Mesodermal cell (in vitro differentiated cells): ENCODE measurements around the gene SLC25A18.
"Not testable (repeated sequence)": the region's sequence is repeated elsewhere in the genome, so short reads cannot be mapped to it uniquely, and the experiment has no call there.

Experiments
- H3K27ac ChIP-seq: 2 replicates; pipeline ENCODE4 v1.7.0; 2013; ENCODE audit warnings: mild to moderate bottlenecking, low read depth, low read length, moderate library complexity; ENCODE audit not compliant: severe bottlenecking
- H3K36me3 ChIP-seq: 2 replicates; pipeline ENCODE4 v1.7.1; 2013; ENCODE audit warnings: mild to moderate bottlenecking, low read length, moderate library complexity; ENCODE audit not compliant: control insufficient read depth, insufficient read depth
- H3K4me1 ChIP-seq: one replicate; pipeline ENCODE4 v1.7.1; 2013; ENCODE audit warnings: mild to moderate bottlenecking, low read length; ENCODE audit not compliant: insufficient read depth, control insufficient read depth, poor library complexity, severe bottlenecking
- H3K4me3 ChIP-seq: 2 replicates; pipeline ENCODE4 v1.7.0; 2013; ENCODE audit warnings: low read length, control low read depth, mild to moderate bottlenecking; ENCODE audit not compliant: insufficient read depth, poor library complexity, severe bottlenecking; ENCODE audit errors: extremely low read depth
- H3K9me3 ChIP-seq: 2 replicates; pipeline ENCODE4 v1.7.1; 2013; ENCODE audit warnings: mild to moderate bottlenecking, low read length, moderate library complexity; ENCODE audit not compliant: control insufficient read depth
- WGBS, 2 experiments: methylation state at CpG; one replicate each; pipeline ENCODE4 v1.1.5; 2013; ENCODE audit warnings: missing lambda C conversion rate in 2 of 2; ENCODE audit not compliant: insufficient coverage in 2 of 2; 5-methylcytosine and 5-hydroxymethylcytosine counted together

The SLC25A18 gene

GRCh38 chr22:17633217-17633997 is 70.1 kb downstream of the SLC25A18 start:
- WGBS, 2 experiments, result 75 to 80% methylated on average over 2 to 3 of the region's 4 CpGs
- peak overlapping the region; percentile 87 for H3K27ac ChIP-seq
- no peaks in the 10 kb centered on the region for H3K36me3 ChIP-seq

GRCh38 chr22:17633998-17634323 is 70.7 kb downstream of the SLC25A18 start:
- Histone ChIP-seq H3K4me3 (no peak overlapping the region), H3K27ac (peak overlapping the region; percentile 87), H3K36me3 (no peaks in the 10 kb centered on the region), H3K9me3 (no peaks in the 10 kb centered on the region), H3K4me1 (peaks cover 29% of the 10 kb centered on the region)
- WGBS, 2 experiments, result 94 to 100% methylated on average over 1 to 3 of the region's 3 CpGs

More at GRCh38 chr22:17633217-17633997, 70.1 kb downstream of the SLC25A18 start:
- Histone ChIP-seq H3K4me1 (peaks cover 29% of the 10 kb centered on the region), H3K9me3 (no peaks in the 10 kb centered on the region), H3K4me3 (no peak overlapping the region)

GRCh38 chr22:17634696-17635095 is 71.4 kb downstream of the SLC25A18 start:
- no peaks in the 10 kb centered on the region for H3K9me3 ChIP-seq
- no peak overlapping the region for H3K4me3 ChIP-seq
- peaks cover 29% of the 10 kb centered on the region for H3K4me1 ChIP-seq
- H3K36me3 ChIP-seq, result no peaks in the 10 kb centered on the region
- WGBS, 2 experiments, result 90 to 100% methylated on average over 2 to 3 of the region's 3 CpGs
- H3K27ac ChIP-seq, result no peak overlapping the region

GRCh38 chr22:17636850-17637249 is 73.6 kb downstream of the SLC25A18 start:
- not testable (repeated sequence) for H3K27ac ChIP-seq, H3K4me3 ChIP-seq, H3K9me3 ChIP-seq
- Histone ChIP-seq H3K4me1 (peaks cover 29% of the 10 kb centered on the region), H3K36me3 (peaks cover 15% of the 10 kb centered on the region)
- whole genome bisulfite sequencing, 2 experiments, result 94 to 98% methylated on average over 8 to 9 of the region's 10 CpGs

- peak overlapping the region; percentile 99 for H3K27ac ChIP-seq
- H3K4me3 ChIP-seq, result peak overlapping the region; percentile 90
- peaks cover 23% of the 10 kb centered on the region for H3K36me3 ChIP-seq
- H3K9me3 ChIP-seq, result no peaks in the 10 kb centered on the region
- peaks cover 22% of the 10 kb centered on the region for H3K4me1 ChIP-seq
- WGBS, 2 experiments, result 69 to 89% methylated on average over 8 to 10 of the region's 10 CpGs
These were observed 74.3 kb downstream of the SLC25A18 start for GRCh38 chr22:17637490-17638181.

- peak overlapping the region; percentile 90 for H3K4me3 ChIP-seq
- 3% methylated on average over 8 to 10 of the region's 10 CpGs for WGBS, 2 experiments
- peak overlapping the region; percentile 99 for H3K27ac ChIP-seq
- H3K9me3 ChIP-seq, result no peaks in the 10 kb centered on the region
- H3K4me1 ChIP-seq, result peaks cover 18% of the 10 kb centered on the region
- peaks cover 26% of the 10 kb centered on the region for H3K36me3 ChIP-seq
These were observed 74.8 kb downstream of the SLC25A18 start for GRCh38 chr22:17638182-17638431.

- 1% methylated on average over 32 to 45 of the region's 70 CpGs for WGBS, 2 experiments
These were observed 75.3 kb downstream of the SLC25A18 start, which contains the start of gene BCL2L13 for GRCh38 chr22:17638432-17639246. Gene BCL2L13 (plus strand): TSS chr22:17638757. CDS start chr22:17655712, 16,955 bp downstream.

GRCh38 chr22:17639247-17639741 is 76.0 kb downstream of the SLC25A18 start:
- Histone ChIP-seq H3K4me3 (peak overlapping the region; percentile 90), H3K9me3 (no peaks in the 10 kb centered on the region), H3K36me3 (peaks cover 29% of the 10 kb centered on the region), H3K27ac (peak overlapping the region; percentile 99), H3K4me1 (peaks cover 8% of the 10 kb centered on the region)
- 2 to 4% methylated on average over 6 of the region's 8 CpGs for WGBS, 2 experiments

More at GRCh38 chr22:17638432-17639246, 75.3 kb downstream of the SLC25A18 start, which contains the start of gene BCL2L13:
- peaks cover 26% of the 10 kb centered on the region for H3K36me3 ChIP-seq
- H3K9me3 ChIP-seq, result no peaks in the 10 kb centered on the region
- peak within 1 kb of the TSS; percentile 90 for H3K4me3 ChIP-seq
- H3K27ac ChIP-seq, result peak within 1 kb of the TSS; percentile 99
- peaks cover 13% of the 10 kb centered on the region for H3K4me1 ChIP-seq
